ENCODE measurements around the gene CACNB4. TPM values are rescaled to one million over a fixed set of nuclear protein-coding genes. Genes with fewer than 3 reads are reported as not detected.

CACNB4 gene
- total RNA-seq, 2 experiments from 2014 or later, result 0.06 to 0.76 TPM

GRCh38 chr2:151928380-151928779 lies 170.5 kb downstream of the CACNB4 start:
- no peaks in the 10 kb centered on the region for H3K79me2 ChIP-seq (ENCODE audit: insufficient read depth, low read depth, low read length)
- BruUV-seq (replicated peaks), result no TSS peak
- no peaks in the 10 kb centered on the region for H3K9me3 ChIP-seq (ENCODE audit: low read length)
- TF ChIP-seq EZH2phosphoT487 (IDR thresholded peaks at IDR 0.05; ENCODE audit: borderline replicate concordance, low read depth, low read length) (no peak), CTCF (conservative IDR thresholded peaks at IDR 0.05; ENCODE audit: low read length) (no peak)
- no peaks in the 10 kb centered on the region for H3K4me1 ChIP-seq (ENCODE audit: insufficient read depth, low read length, poor library complexity, severe bottlenecking)
- no peak overlapping the region for H3K27ac ChIP-seq (ENCODE audit: low read depth, low read length, poor library complexity, severe bottlenecking)
- DNase-seq (ENCODE audit: low spot score), result no peak
- no peaks in the 10 kb centered on the region for H3K36me3 ChIP-seq (ENCODE audit: insufficient read depth, low read length)
- ChIA-PET CTCF (ENCODE audit: unreplicated experiment) (no interaction called here), POLR2A (no interaction called here)
- H3K9me2 ChIP-seq (ENCODE audit: insufficient read depth, low read length), result no peaks in the 10 kb centered on the region
- H3K4me3 ChIP-seq (ENCODE audit: low read depth, low read length, poor library complexity, severe bottlenecking), result no peak overlapping the region
- intact Hi-C loops (cut with micrococcal nuclease; ENCODE audit: unreplicated experiment), result no loop called here
- H3K4me2 ChIP-seq (ENCODE audit: low read length), result no peak overlapping the region
- H2AFZ ChIP-seq (ENCODE audit: low read length), result no peak overlapping the region
- H4K20me1 ChIP-seq (ENCODE audit: insufficient read depth, low read length), result no peaks in the 10 kb centered on the region

- no peak for TF ChIP-seq EZH2phosphoT487 (IDR thresholded peaks at IDR 0.05; ENCODE audit: borderline replicate concordance, low read depth, low read length)
- no peak for TF ChIP-seq CTCF (conservative IDR thresholded peaks at IDR 0.05; ENCODE audit: low read length)
- no peaks in the 10 kb centered on the region for H3K9me3 ChIP-seq (ENCODE audit: low read length)
- H3K36me3 ChIP-seq (ENCODE audit: insufficient read depth, low read length), result no peaks in the 10 kb centered on the region
- no peak overlapping the region for H3K27ac ChIP-seq (ENCODE audit: low read depth, low read length, poor library complexity, severe bottlenecking)
- H2AFZ ChIP-seq (ENCODE audit: low read length), result no peak overlapping the region
- no peaks in the 10 kb centered on the region for H3K9me2 ChIP-seq (ENCODE audit: insufficient read depth, low read length)
- DNase-seq (ENCODE audit: low spot score), result no peak
- CTCF ChIA-PET (ENCODE audit: unreplicated experiment), result interaction anchor here (0.5 kb wide), 1 partner anchor 156 kb away, joined by 3 read pairs; no protein-coding TSS in a partner anchor
- no peak overlapping the region for H3K4me3 ChIP-seq (ENCODE audit: low read depth, low read length, poor library complexity, severe bottlenecking)
- no peak overlapping the region for H3K4me2 ChIP-seq (ENCODE audit: low read length)
- intact Hi-C loops (cut with micrococcal nuclease; ENCODE audit: unreplicated experiment), result no loop called here
- no peaks in the 10 kb centered on the region for H4K20me1 ChIP-seq (ENCODE audit: insufficient read depth, low read length)
- POLR2A ChIA-PET, result interaction anchor here (0.6 kb wide), 1 partner anchor 1332 kb away, joined by 9 read pairs; no protein-coding TSS in a partner anchor
- no peaks in the 10 kb centered on the region for H3K4me1 ChIP-seq (ENCODE audit: insufficient read depth, low read length, poor library complexity, severe bottlenecking)
- H3K79me2 ChIP-seq (ENCODE audit: insufficient read depth, low read depth, low read length), result no peaks in the 10 kb centered on the region
- BruUV-seq (replicated peaks), result no TSS peak
Measured at GRCh38 chr2:151927501-151928221, 171.2 kb downstream of the CACNB4 start.

Measured in OCI-LY7 (cell line).